ENCODE results near the gene ELOF1.
"Not testable (repeated sequence)": the region's sequence is repeated elsewhere in the genome, so short reads cannot be mapped to it uniquely, and the experiment has no call there.

- not testable (repeated sequence) for TF ChIP-seq CTCF (IDR thresholded peaks at IDR 0.05; ENCODE audit: low read depth, low read length, poor library complexity, severe bottlenecking); EZH2phosphoT487 (IDR thresholded peaks at IDR 0.05; ENCODE audit: borderline replicate concordance, low read length)
Observed at GRCh38 chr19:11573354-11573753, 14.3 kb upstream of the ELOF1 start.
